ENCODE measurements around the gene KIDINS220.

DNA sequence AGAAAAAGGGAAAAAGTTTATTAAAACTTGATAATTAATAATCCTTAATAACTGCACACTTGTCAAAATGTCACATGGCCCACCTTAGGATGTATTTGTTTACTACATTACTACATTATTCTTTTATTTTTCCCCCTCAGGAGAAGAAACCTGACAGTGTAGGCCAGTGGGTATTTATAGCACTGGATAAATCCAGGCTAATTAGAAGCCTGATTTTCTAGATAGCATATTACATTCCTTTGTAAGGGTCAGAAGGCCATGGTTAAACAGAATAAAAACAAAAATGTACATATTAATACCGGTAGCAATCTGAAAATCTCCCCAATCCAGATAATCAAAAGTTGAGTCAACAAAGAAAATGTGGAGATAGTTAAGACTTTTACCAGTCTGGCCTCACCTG, 21.5 kb upstream of the KIDINS220 start:
- TF ChIP-seq, protein P1, sequence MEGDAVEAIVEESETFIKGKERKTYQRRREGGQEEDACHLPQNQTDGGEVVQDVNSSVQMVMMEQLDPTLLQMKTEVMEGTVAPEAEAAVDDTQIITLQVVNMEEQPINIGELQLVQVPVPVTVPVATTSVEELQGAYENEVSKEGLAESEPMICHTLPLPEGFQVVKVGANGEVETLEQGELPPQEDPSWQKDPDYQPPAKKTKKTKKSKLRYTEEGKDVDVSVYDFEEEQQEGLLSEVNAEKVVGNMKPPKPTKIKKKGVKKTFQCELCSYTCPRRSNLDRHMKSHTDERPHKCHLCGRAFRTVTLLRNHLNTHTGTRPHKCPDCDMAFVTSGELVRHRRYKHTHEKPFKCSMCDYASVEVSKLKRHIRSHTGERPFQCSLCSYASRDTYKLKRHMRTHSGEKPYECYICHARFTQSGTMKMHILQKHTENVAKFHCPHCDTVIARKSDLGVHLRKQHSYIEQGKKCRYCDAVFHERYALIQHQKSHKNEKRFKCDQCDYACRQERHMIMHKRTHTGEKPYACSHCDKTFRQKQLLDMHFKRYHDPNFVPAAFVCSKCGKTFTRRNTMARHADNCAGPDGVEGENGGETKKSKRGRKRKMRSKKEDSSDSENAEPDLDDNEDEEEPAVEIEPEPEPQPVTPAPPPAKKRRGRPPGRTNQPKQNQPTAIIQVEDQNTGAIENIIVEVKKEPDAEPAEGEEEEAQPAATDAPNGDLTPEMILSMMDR (IDR thresholded peaks at IDR 0.05): no peak
- TF ChIP-seq POLR2A (IDR thresholded peaks at IDR 0.05): no peak

Data from right lobe of liver (tissue), 4 donors.